ENCODE data around the gene GSE1. TPM values are rescaled to one million over a fixed set of nuclear protein-coding genes. Genes with fewer than 3 reads are reported as not detected.

Gene GSE1
- total RNA-seq, 2 donors from 2014 or later = 72.6 to 96.2 TPM

DNA sequence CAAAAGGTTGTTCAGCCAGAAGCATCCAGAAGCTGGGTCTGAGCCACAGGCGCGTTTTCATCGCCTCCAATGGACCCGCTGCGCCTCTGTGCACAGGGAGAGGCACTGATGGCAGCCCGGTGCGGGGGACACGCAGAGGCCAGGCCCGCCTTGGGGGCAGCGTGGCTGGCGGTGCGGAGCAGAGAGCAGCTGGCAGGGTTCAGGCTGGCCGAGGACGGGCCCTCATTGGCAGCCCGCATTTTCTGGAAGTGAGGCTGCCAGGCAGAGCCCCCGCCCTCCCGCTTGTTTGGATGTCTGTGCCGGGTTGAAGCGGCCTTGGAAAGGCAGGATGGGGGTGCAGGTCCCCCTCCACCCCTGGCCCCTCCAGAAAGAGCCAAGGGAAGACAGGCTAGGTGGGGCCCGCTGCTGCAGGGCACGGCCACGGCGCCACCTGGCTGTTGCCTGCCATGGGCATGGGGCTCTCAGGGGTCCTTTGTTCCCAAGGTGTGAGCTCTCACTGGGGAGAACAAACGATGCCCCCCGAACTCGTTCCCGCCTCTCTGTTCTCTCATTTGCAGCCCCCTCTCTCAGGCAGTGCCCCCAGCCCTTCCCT is 18.8 kb downstream of the GSE1 start:
- Histone ChIP-seq H3K9me3 (no peaks in the 10 kb centered on the region), H3K27ac (no peak overlapping the region), H3K36me3 (no peaks in the 10 kb centered on the region), H3K27me3 (replicated peaks; ENCODE audit: insufficient read depth) (no peaks in the 10 kb centered on the region), H3K4me1 (ENCODE audit: control insufficient read depth in 1 of 2, low read depth in 2 of 2) (peaks cover 8 to 15% of the 10 kb centered on the region in 2 donors), H3K4me3 (no peak overlapping the region)
- no peak for TF ChIP-seq CTCF (IDR thresholded peaks at IDR 0.05)
- ATAC-seq (ENCODE audit: insufficient number of reproducible peaks, low FRiP score, low read depth) = no peak
- no peak for DNase-seq (ENCODE audit: low spot score)

GRCh38 chr16:85632709-85633437 is 19.8 kb downstream of the GSE1 start:
- Histone ChIP-seq H3K4me3 (no peak overlapping the region), H3K36me3 (no peaks in the 10 kb centered on the region), H3K4me1 (ENCODE audit: control insufficient read depth in 1 of 2, low read depth in 2 of 2) (peaks cover 4 to 10% of the 10 kb centered on the region in 2 donors), H3K9me3 (no peaks in the 10 kb centered on the region), H3K27me3 (replicated peaks; ENCODE audit: insufficient read depth) (no peaks in the 10 kb centered on the region), H3K27ac (no peak overlapping the region)
- ATAC-seq (ENCODE audit: insufficient number of reproducible peaks, low FRiP score, low read depth) (no peak), DNase-seq (ENCODE audit: low spot score) (no peak)
- no peak for TF ChIP-seq CTCF (IDR thresholded peaks at IDR 0.05)

GRCh38 chr16:85633438-85633743 is 20.3 kb downstream of the GSE1 start:
- ATAC-seq (ENCODE audit: insufficient number of reproducible peaks, low FRiP score, low read depth) (no peak), DNase-seq (ENCODE audit: low spot score) (no peak)
- Histone ChIP-seq H3K36me3 (no peaks in the 10 kb centered on the region), H3K9me3 (no peaks in the 10 kb centered on the region), H3K27ac (no peak overlapping the region), H3K4me1 (ENCODE audit: control insufficient read depth in 1 of 2, low read depth in 2 of 2) (peaks cover 0 to 8% of the 10 kb centered on the region in 2 donors), H3K27me3 (replicated peaks; ENCODE audit: insufficient read depth) (no peaks in the 10 kb centered on the region), H3K4me3 (no peak overlapping the region)
- no peak for TF ChIP-seq CTCF (IDR thresholded peaks at IDR 0.05)

DNA sequence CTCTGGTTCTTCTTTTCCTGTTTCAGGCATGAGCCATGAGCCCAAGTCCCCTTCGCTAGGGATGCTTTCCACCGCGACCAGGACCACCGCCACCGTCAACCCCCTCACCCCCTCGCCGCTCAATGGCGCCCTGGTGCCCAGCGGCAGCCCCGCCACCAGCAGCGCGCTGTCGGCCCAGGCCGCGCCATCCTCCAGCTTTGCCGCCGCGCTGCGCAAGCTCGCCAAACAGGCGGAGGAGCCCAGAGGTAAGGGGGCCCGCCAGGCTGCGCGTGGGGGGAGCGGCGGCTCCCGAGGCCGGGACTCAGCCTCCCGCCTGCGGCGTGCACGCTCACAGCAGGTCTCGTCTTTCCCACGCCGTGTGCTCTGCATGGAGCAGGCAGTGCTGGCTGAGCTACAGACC is 20.8 kb downstream of the GSE1 start:
- no peak for TF ChIP-seq CTCF (IDR thresholded peaks at IDR 0.05)
- peaks cover 0 to 6% of the 10 kb centered on the region in 2 donors for H3K4me1 ChIP-seq (ENCODE audit: control insufficient read depth in 1 of 2, low read depth in 2 of 2)

DNA sequence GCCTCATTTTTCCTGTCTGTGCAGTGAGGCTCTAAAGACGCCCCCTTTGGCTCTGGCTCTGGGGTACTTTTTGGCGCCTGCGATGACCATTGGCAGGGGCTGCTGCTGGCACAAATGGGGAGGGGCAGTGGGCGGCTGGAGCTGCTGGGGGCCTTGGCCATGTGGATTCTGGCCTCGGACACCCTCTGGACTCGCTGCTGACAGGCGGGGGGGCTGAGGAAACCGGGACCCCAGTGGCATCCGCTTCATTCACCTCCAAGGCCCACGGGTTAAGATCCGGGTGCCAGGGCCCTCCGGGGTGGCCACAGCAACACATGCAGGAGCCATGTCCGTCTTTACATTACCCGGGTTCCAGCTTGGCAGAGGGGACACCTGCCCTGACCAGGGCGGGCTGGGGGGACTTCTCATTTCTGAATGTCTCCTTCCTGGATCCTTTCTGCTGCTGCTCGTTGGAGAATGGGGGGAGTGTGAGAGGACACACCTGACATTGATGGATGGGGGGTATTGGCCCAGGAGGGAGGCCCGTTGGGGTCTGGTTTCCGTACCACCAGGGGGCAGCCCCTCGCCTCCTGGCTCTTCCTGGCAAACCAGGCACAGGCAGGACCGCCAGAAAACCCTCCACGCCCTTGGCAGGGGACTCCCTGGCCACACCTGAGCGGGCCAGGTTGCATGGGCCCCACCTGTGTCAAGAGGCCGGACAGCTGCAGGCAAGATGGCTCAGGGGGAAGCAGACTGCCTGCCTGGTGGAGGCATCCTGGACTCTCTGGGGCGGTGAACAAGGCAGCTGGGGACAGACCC is 21.8 kb downstream of the GSE1 start:
- Histone ChIP-seq H3K9me3 (no peaks in the 10 kb centered on the region), H3K27me3 (replicated peaks; ENCODE audit: insufficient read depth) (no peaks in the 10 kb centered on the region), H3K27ac (no peak overlapping the region), H3K36me3 (no peaks in the 10 kb centered on the region), H3K4me1 (ENCODE audit: control insufficient read depth in 1 of 2, low read depth in 2 of 2) (peaks cover 0 to 6% of the 10 kb centered on the region in 2 donors), H3K4me3 (no peak overlapping the region)
- DNase-seq (ENCODE audit: low spot score) = no peak
- ATAC-seq (ENCODE audit: insufficient number of reproducible peaks, low FRiP score, low read depth) = no peak
- TF ChIP-seq CTCF (IDR thresholded peaks at IDR 0.05) = no peak

More for the DNA sequence above, 20.8 kb downstream of the GSE1 start:
- DNase-seq (ENCODE audit: low spot score) (no peak), ATAC-seq (ENCODE audit: insufficient number of reproducible peaks, low FRiP score, low read depth) (no peak)
- Histone ChIP-seq H3K27me3 (replicated peaks; ENCODE audit: insufficient read depth) (no peaks in the 10 kb centered on the region), H3K27ac (no peak overlapping the region), H3K36me3 (no peaks in the 10 kb centered on the region), H3K9me3 (no peaks in the 10 kb centered on the region), H3K4me3 (no peak overlapping the region)
